Neuronal stem cell (in vitro differentiated cells): Measurements from ENCODE around the gene SSBP3.
A peak's percentile ranks its signal among the peaks of the same experiment; 100 is the strongest.

Experiments
- DNase-seq: peaks from one replicate; pipeline ENCODE4 v3.0.0-alpha.2; 2013; ENCODE audit warnings: low spot score
- H2AFZ ChIP-seq: one replicate; pipeline ENCODE4 v1.6.1; 2013; ENCODE audit warnings: mild to moderate bottlenecking, low read length, inconsistent platforms
- H2AK5ac ChIP-seq: 2 replicates; pipeline ENCODE4 v1.6.1; 2013; ENCODE audit warnings: low read depth, mild to moderate bottlenecking, inconsistent platforms, low read length, moderate library complexity, mixed read lengths
- H2BK120ac ChIP-seq: 2 replicates; pipeline ENCODE4 v1.6.1; 2013; ENCODE audit warnings: low read depth, mild to moderate bottlenecking, inconsistent platforms, low read length, moderate library complexity, mixed read lengths
- H2BK12ac ChIP-seq: one replicate; pipeline ENCODE4 v1.6.1; 2013; ENCODE audit warnings: low read length, inconsistent platforms
- H2BK15ac ChIP-seq: 2 replicates; pipeline ENCODE4 v1.6.1; 2013; ENCODE audit warnings: mild to moderate bottlenecking, low read length, inconsistent platforms, mixed read lengths
- H2BK5ac ChIP-seq: one replicate; pipeline ENCODE4 v1.6.1; 2013; ENCODE audit warnings: inconsistent platforms, mild to moderate bottlenecking, low read length, moderate library complexity
- H3K14ac ChIP-seq: one replicate; pipeline ENCODE4 v1.6.1; 2013; ENCODE audit warnings: low read length, inconsistent platforms
- H3K18ac ChIP-seq: 2 replicates; pipeline ENCODE4 v1.6.1; 2013; ENCODE audit warnings: low read length, inconsistent platforms
- H3K23ac ChIP-seq: 2 replicates; pipeline ENCODE4 v1.6.1; 2013; ENCODE audit warnings: low read depth, mild to moderate bottlenecking, mixed read lengths, low read length, inconsistent platforms; ENCODE audit not compliant: poor library complexity
- H3K27ac ChIP-seq: replicated peaks from 3 replicates; pipeline ENCODE4 v1.5.1; 2013; ENCODE audit warnings: low read length, inconsistent platforms
- H3K27me3 ChIP-seq, 3 experiments: 2 replicates each; pipeline ENCODE4 v1.6.1; 2013; ENCODE audit warnings: low read length in 3 of 3, mild to moderate bottlenecking in 2 of 3, inconsistent platforms in 1 of 3, low read depth in 1 of 3, mixed read lengths in 1 of 3, moderate library complexity in 1 of 3; ENCODE audit not compliant: control insufficient read depth in 3 of 3, insufficient read depth in 3 of 3
- H3K36me3 ChIP-seq, 2 donors: replicated peaks in 1 of 2; 2 replicates each; pipeline ENCODE4 v1.6.1; 2013; ENCODE audit warnings: low read length in 2 of 2; ENCODE audit not compliant: control insufficient read depth in 2 of 2, insufficient read depth in 2 of 2
- H3K4ac ChIP-seq: 2 replicates; pipeline ENCODE4 v1.6.1; 2013; ENCODE audit warnings: inconsistent platforms, mild to moderate bottlenecking, low read length, moderate library complexity
- H3K4me1 ChIP-seq, 2 donors: 1 replicate in 1 of 2; 2 replicates in 1 of 2; pipeline ENCODE4 v1.6.1; 2013; ENCODE audit warnings: low read length in 2 of 2, low read depth in 1 of 2; ENCODE audit not compliant: control insufficient read depth in 2 of 2, insufficient read depth in 1 of 2
- H3K4me2 ChIP-seq: one replicate; pipeline ENCODE4 v1.6.1; 2013; ENCODE audit warnings: mild to moderate bottlenecking, low read length, inconsistent platforms; ENCODE audit not compliant: insufficient read depth, poor library complexity, severe bottlenecking
- H3K4me3 ChIP-seq, 2 donors: 2 replicates each; pipeline ENCODE4 v1.5.1; 2013; ENCODE audit warnings: low read length in 2 of 2, mild to moderate bottlenecking in 2 of 2, inconsistent platforms in 1 of 2, moderate library complexity in 1 of 2
- H3K79me1 ChIP-seq: one replicate; pipeline ENCODE4 v1.6.1; 2013; ENCODE audit warnings: low read depth, mild to moderate bottlenecking, inconsistent platforms, low read length, moderate library complexity
- H3K9ac ChIP-seq: one replicate; pipeline ENCODE4 v1.6.1; 2013; ENCODE audit warnings: mild to moderate bottlenecking, low read depth, low read length, inconsistent platforms; ENCODE audit not compliant: poor library complexity
- H3K9me3 ChIP-seq, 2 donors: replicated peaks in 1 of 2; 2 replicates each; pipeline versions ENCODE3 to v1.6.1; 2013; ENCODE audit warnings: low read length in 2 of 2, mild to moderate bottlenecking in 2 of 2, inconsistent platforms in 1 of 2, low read depth in 1 of 2, mixed read lengths in 1 of 2, moderate library complexity in 1 of 2; ENCODE audit not compliant: control insufficient read depth in 2 of 2, insufficient read depth in 1 of 2
- H4K8ac ChIP-seq: one replicate; pipeline ENCODE4 v1.6.1; 2013; ENCODE audit warnings: low read depth, mild to moderate bottlenecking, inconsistent platforms, low read length, moderate library complexity
- H4K91ac ChIP-seq: one replicate; pipeline ENCODE4 v1.6.1; 2013; ENCODE audit warnings: low read length, low read depth, mild to moderate bottlenecking, inconsistent platforms; ENCODE audit not compliant: poor library complexity
- WGBS, 2 donors: extraction: QIAGEN DNeasy Blood & Tissue Kit; methylation state at CpG; one replicate each; pipeline ENCODE4 v1.1.7; 2013; ENCODE audit warnings: missing lambda C conversion rate in 2 of 2, mixed read lengths in 1 of 2; ENCODE audit not compliant: insufficient read length in 2 of 2, insufficient replicate concordance in 1 of 2; ENCODE audit errors: extremely low coverage in 2 of 2; 5-methylcytosine and 5-hydroxymethylcytosine counted together

SSBP3 gene

DNA sequence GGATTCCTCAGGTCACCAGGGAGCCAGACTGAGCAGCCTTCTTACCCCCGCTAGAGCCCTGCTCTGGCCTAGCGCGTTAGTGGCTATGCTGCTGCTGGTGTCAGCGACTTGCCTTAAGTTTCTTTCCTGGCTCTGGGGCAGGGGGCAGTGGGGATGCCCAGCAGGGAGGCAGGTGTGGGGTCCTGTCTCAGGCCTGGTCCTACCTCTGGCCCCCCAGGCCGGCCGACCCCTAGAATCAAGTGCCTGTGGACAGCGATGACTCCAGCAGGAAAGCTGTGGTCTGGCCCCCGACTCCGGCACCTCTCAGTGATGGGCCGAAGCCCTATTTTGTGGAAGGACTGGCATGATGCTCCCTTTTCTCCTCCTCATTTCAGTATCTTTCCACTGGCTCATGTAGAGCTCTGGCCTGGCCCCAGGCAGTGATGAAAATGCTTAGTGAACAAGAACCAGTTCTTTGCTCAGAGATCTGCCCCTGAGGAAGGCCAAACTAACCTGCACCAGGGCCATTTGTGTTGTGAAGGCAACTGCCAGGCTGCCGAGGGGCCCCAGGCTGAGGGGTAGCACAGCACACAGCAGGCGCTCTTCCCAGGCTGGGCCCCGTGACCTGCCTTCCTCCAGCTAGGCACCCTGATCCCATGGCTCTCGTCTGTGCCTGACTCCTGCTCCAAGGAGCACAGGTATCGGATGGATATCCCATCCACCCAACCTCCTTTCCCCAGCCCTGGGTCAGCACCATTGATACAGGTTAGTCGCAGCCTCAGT lies 182.6 kb downstream of the SSBP3 start:
- H4K8ac ChIP-seq: no peak overlapping the region
- H2BK5ac ChIP-seq: no peak overlapping the region
- no peak overlapping the region for H3K18ac ChIP-seq
- H3K4me1 ChIP-seq: peaks cover 11 to 15% of the 10 kb centered on the region in 2 donors
- H2BK15ac ChIP-seq: no peak overlapping the region
- no peaks in the 10 kb centered on the region for H3K9me3 ChIP-seq
- H3K4me2 ChIP-seq: no peak overlapping the region
- H3K36me3 ChIP-seq: peaks cover 7 to 76% of the 10 kb centered on the region in 2 donors
- H3K14ac ChIP-seq: no peak overlapping the region
- H2AK5ac ChIP-seq: peak overlapping the region; percentile 13
- no peak overlapping the region for H3K4ac ChIP-seq
- no CpG with 5 or more reads among the region's 16 CpGs for WGBS, 2 donors
- H4K91ac ChIP-seq: no peak overlapping the region
- H2AFZ ChIP-seq: no peak overlapping the region
- H3K27me3 ChIP-seq: no peaks in the 10 kb centered on the region
- H2BK120ac ChIP-seq: no peak overlapping the region
- no peak overlapping the region for H3K9ac ChIP-seq
- DNase-seq: no peak
- no peaks in the 10 kb centered on the region for H3K79me1 ChIP-seq
- no peak overlapping the region for H3K27ac ChIP-seq
- no peak overlapping the region for H3K23ac ChIP-seq
- no peak overlapping the region for H2BK12ac ChIP-seq
- H3K4me3 ChIP-seq: no peak overlapping the region

DNA sequence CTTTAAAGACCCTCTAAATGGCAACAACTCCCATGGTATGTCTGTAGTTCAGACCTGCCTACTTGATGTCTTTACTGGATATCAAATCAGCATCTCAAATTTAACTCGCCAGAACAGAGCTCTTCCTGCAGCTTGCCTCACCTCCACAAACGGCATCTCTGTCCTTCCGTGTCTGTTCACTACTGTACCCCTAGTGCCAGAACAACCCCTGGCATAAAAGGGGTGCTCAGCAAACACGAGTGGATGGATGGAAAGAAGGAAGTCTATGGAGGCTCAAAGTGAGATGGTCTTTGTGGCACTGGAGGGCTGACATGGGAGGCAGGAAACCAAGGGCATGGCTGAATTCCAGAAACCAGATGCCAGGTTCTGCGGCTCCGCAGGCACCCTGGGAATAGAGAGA lies 183.5 kb downstream of the SSBP3 start:
- H2BK5ac ChIP-seq: no peak overlapping the region
- no peaks in the 10 kb centered on the region for H3K79me1 ChIP-seq
- peaks cover 9 to 77% of the 10 kb centered on the region in 2 donors for H3K36me3 ChIP-seq
- H2AFZ ChIP-seq: no peak overlapping the region
- no peak overlapping the region for H4K8ac ChIP-seq
- H3K27me3 ChIP-seq: no peaks in the 10 kb centered on the region
- H3K4me2 ChIP-seq: no peak overlapping the region
- H3K4me3 ChIP-seq: no peak overlapping the region
- no peak overlapping the region for H3K4ac ChIP-seq
- H3K4me1 ChIP-seq: peaks cover 9 to 10% of the 10 kb centered on the region in 2 donors
- no peak overlapping the region for H2BK12ac ChIP-seq
- no peak overlapping the region for H3K9ac ChIP-seq
- H2BK120ac ChIP-seq: no peak overlapping the region
- H3K14ac ChIP-seq: no peak overlapping the region
- DNase-seq: no peak
- no peak overlapping the region for H3K23ac ChIP-seq
- H3K27ac ChIP-seq: no peak overlapping the region
- no peak overlapping the region for H2AK5ac ChIP-seq
- H3K18ac ChIP-seq: no peak overlapping the region
- WGBS, 2 donors: no CpG with 5 or more reads among the region's 6 CpGs
- no peak overlapping the region for H2BK15ac ChIP-seq
- no peaks in the 10 kb centered on the region for H3K9me3 ChIP-seq
- H4K91ac ChIP-seq: no peak overlapping the region

DNA sequence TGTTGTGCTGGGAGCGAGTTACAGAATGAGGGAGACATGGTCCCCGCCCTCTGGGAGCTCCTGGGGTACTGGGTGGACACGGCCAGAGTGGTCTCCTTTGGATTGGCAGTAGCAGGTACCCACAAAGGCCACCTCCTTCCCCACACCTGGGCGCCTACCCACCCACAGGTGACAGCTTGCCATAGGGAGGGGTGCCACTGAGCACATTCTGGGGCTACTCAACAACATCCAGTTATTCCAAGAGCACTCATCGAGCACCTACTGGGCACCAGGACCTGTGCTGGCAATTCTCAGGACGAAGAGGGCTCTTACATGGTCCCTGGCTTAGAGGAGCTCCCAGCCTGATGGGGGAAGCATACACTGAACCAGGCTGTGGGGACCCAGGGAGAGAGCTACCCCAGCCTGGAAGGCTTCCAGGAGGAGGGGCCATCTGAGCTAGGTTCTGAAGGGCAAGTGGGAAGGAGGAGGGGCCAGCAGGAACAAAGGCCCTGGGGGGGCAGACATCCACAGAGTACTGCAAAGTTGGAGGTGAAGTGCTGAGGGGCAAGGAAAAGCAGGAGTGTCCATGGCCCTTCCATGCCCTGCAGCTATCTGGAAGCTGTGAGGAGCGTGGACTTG lies 184.2 kb downstream of the SSBP3 start:
- Histone ChIP-seq H4K91ac (no peak overlapping the region), H3K27me3 (no peaks in the 10 kb centered on the region), H3K9ac (no peak overlapping the region), H3K4me3 (no peak overlapping the region), H3K27ac (no peak overlapping the region), H3K18ac (no peak overlapping the region), H3K4ac (no peak overlapping the region), H2BK5ac (no peak overlapping the region), H2AFZ (no peak overlapping the region), H2BK120ac (no peak overlapping the region), H4K8ac (no peak overlapping the region), H2AK5ac (no peak overlapping the region), H3K9me3 (no peaks in the 10 kb centered on the region), H3K14ac (no peak overlapping the region), H3K79me1 (no peaks in the 10 kb centered on the region), H2BK15ac (no peak overlapping the region), H3K23ac (no peak overlapping the region), H3K4me1 (peaks cover 5 to 8% of the 10 kb centered on the region in 2 donors), H3K4me2 (no peak overlapping the region), H2BK12ac (no peak overlapping the region), H3K36me3 (peaks cover 17 to 77% of the 10 kb centered on the region in 2 donors)
- WGBS, 2 donors: no CpG with 5 or more reads among the region's 7 CpGs
- no peak for DNase-seq

DNA sequence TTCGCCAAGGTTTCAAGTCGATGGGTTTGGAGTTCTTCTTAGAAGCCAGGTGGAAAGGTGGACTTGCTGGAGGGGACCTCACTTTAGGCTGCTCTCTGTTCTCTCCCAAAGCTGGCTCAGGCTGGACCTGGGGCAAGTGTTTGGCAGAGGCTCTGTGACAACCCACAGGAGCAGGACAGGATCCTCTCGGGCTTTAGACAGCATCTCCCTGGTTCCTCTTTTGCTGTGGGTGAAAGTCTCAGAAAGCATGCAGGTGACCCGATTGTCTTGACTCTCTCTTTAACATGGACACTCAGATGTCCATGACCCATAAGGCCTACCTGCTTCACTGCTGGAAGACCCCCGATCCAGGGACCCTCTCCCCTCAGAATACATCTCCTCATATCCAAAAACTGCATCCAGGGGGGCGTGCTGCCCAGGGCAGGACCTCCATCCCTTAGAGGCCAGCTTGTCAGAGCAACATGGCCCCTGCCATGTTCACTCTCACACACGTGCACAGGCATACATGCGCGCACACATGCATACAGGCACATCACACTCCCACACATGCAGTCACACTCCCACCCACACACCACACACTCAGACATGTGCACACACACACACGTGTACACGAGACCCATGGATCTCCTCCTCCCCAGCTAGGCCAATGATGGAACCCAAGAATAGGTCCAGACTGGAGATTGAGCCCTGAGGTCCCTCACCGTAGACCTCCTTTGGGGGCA lies 184.9 kb downstream of the SSBP3 start:
- no CpG with 5 or more reads among the region's 12 CpGs for WGBS, 2 donors
- no peaks in the 10 kb centered on the region for H3K27me3 ChIP-seq
- H2BK15ac ChIP-seq: no peak overlapping the region
- H4K8ac ChIP-seq: no peak overlapping the region
- H3K79me1 ChIP-seq: no peaks in the 10 kb centered on the region
- H2AK5ac ChIP-seq: no peak overlapping the region
- no peak overlapping the region for H3K14ac ChIP-seq
- no peak overlapping the region for H3K4ac ChIP-seq
- H3K4me1 ChIP-seq: peaks cover 5% of the 10 kb centered on the region in 2 donors
- H2BK5ac ChIP-seq: no peak overlapping the region
- H3K36me3 ChIP-seq: peaks cover 24 to 81% of the 10 kb centered on the region in 2 donors
- no peak overlapping the region for H2AFZ ChIP-seq
- H3K23ac ChIP-seq: peak overlapping the region; percentile 92
- no peak overlapping the region for H2BK120ac ChIP-seq
- no peak overlapping the region for H3K18ac ChIP-seq
- no peak for DNase-seq
- H4K91ac ChIP-seq: no peak overlapping the region
- peak overlapping the region in 1 of 2 donors; percentile 7 for H3K4me3 ChIP-seq
- no peak overlapping the region for H3K9ac ChIP-seq
- no peak overlapping the region for H2BK12ac ChIP-seq
- H3K4me2 ChIP-seq: no peak overlapping the region
- no peak overlapping the region for H3K27ac ChIP-seq
- no peaks in the 10 kb centered on the region for H3K9me3 ChIP-seq
